Measurements from ENCODE around the gene SYCN. TPM values are rescaled to one million over a fixed set of nuclear protein-coding genes. Genes with fewer than 3 reads are reported as not detected.
"Not testable (repeated sequence)": the region's sequence is repeated elsewhere in the genome, so short reads cannot be mapped to it uniquely, and the experiment has no call there.

SYCN gene
- total RNA-seq, 1 experiment from 2014 or later, result not detected

- intact Hi-C loops (cut with micrococcal nuclease); POLR2A ChIA-PET; DNase-seq (ENCODE audit: unreplicated experiment); H3K9me3 Mint-ChIP-seq (ENCODE audit: unreplicated experiment); H3K27ac Mint-ChIP-seq (ENCODE audit: low read depth, unreplicated experiment); H3K4me1 Mint-ChIP-seq (ENCODE audit: insufficient read depth, unreplicated experiment); H3K36me3 Mint-ChIP-seq (ENCODE audit: insufficient read depth, unreplicated experiment); BruUV-seq (replicated peaks); CTCF ChIA-PET; H3K4me3 Mint-ChIP-seq (ENCODE audit: unreplicated experiment): not testable (repeated sequence)
- peaks cover 14% of the 10 kb centered on the region for H3K27me3 Mint-ChIP-seq (ENCODE audit: insufficient read depth, unreplicated experiment)
Observed at GRCh38 chr19:39243741-39244140, 39.7 kb upstream of the SYCN start.

- no peak overlapping the region for H3K4me3 Mint-ChIP-seq (ENCODE audit: unreplicated experiment)
- no peak for TF ChIP-seq CTCF (IDR thresholded peaks at IDR 0.05; ENCODE audit: unreplicated experiment)
- peaks cover 8% of the 10 kb centered on the region for H3K4me1 Mint-ChIP-seq (ENCODE audit: insufficient read depth, unreplicated experiment)
- no peaks in the 10 kb centered on the region for H3K9me3 Mint-ChIP-seq (ENCODE audit: unreplicated experiment)
- intact Hi-C loops (cut with micrococcal nuclease), result no loop called here
- H3K27me3 Mint-ChIP-seq (ENCODE audit: insufficient read depth, unreplicated experiment), result peaks cover 26% of the 10 kb centered on the region
- BruUV-seq (replicated peaks), result no TSS peak
- POLR2A ChIA-PET, result no interaction called here
- DNase-seq (ENCODE audit: unreplicated experiment), result no peak
- H3K27ac Mint-ChIP-seq (ENCODE audit: low read depth, unreplicated experiment), result no peak overlapping the region
- CTCF ChIA-PET, result no interaction called here
- H3K36me3 Mint-ChIP-seq (ENCODE audit: insufficient read depth, unreplicated experiment), result no peaks in the 10 kb centered on the region
Observed at GRCh38 chr19:39240421-39240820, 36.4 kb upstream of the SYCN start.

- Mint-ChIP-seq H3K36me3 (ENCODE audit: insufficient read depth, unreplicated experiment) (no peaks in the 10 kb centered on the region), H3K27me3 (ENCODE audit: insufficient read depth, unreplicated experiment) (peaks cover 29% of the 10 kb centered on the region), H3K4me1 (ENCODE audit: insufficient read depth, unreplicated experiment) (peaks cover 8% of the 10 kb centered on the region), H3K27ac (ENCODE audit: low read depth, unreplicated experiment) (peak overlapping the region; percentile 77), H3K9me3 (ENCODE audit: unreplicated experiment) (no peaks in the 10 kb centered on the region), H3K4me3 (ENCODE audit: unreplicated experiment) (no peak overlapping the region)
- intact Hi-C loops (cut with micrococcal nuclease), result no loop called here
- no TSS peak for BruUV-seq (replicated peaks)
- CTCF ChIA-PET, result interaction anchor here (0.6 to 1.1 kb wide), 4 partner anchors 11 to 187 kb away, joined by 3 to 4 read pairs (median 4); no protein-coding TSS in a partner anchor
- POLR2A ChIA-PET, result no interaction called here
- DNase-seq (ENCODE audit: unreplicated experiment), result no peak
- no peak for TF ChIP-seq CTCF (IDR thresholded peaks at IDR 0.05; ENCODE audit: unreplicated experiment)
Observed at GRCh38 chr19:39238944-39239343, 34.9 kb upstream of the SYCN start.

GRCh38 chr19:39238209-39238608, 34.1 kb upstream of the SYCN start:
- ChIA-PET POLR2A (interaction anchor here (0.5 kb wide), 1 partner anchor 40 kb away, joined by 3 read pairs; no protein-coding TSS in a partner anchor), CTCF (interaction anchor here (0.5 to 0.7 kb wide), 5 partner anchors 111 to 824 kb away, joined by 3 to 4 read pairs (median 3); no protein-coding TSS in a partner anchor)
- BruUV-seq (replicated peaks), result no TSS peak
- Mint-ChIP-seq H3K36me3 (ENCODE audit: insufficient read depth, unreplicated experiment) (no peaks in the 10 kb centered on the region), H3K27me3 (ENCODE audit: insufficient read depth, unreplicated experiment) (peaks cover 23% of the 10 kb centered on the region), H3K4me1 (ENCODE audit: insufficient read depth, unreplicated experiment) (peaks cover 8% of the 10 kb centered on the region), H3K4me3 (ENCODE audit: unreplicated experiment) (peak overlapping the region; percentile 33), H3K27ac (ENCODE audit: low read depth, unreplicated experiment) (peak overlapping the region; percentile 77), H3K9me3 (ENCODE audit: unreplicated experiment) (no peaks in the 10 kb centered on the region)
- intact Hi-C loops (cut with micrococcal nuclease), result no loop called here
- no peak for DNase-seq (ENCODE audit: unreplicated experiment)
- no peak for TF ChIP-seq CTCF (IDR thresholded peaks at IDR 0.05; ENCODE audit: unreplicated experiment)

All from MCF 10A (cell line).